ENCODE results near the gene EPS15. TPM values are rescaled to one million over a fixed set of nuclear protein-coding genes. Genes with fewer than 3 reads are reported as not detected.

EPS15 gene
- total RNA-seq, 3 donors from 2014 or later: 83.6 to 144 (median 127) TPM

DNA sequence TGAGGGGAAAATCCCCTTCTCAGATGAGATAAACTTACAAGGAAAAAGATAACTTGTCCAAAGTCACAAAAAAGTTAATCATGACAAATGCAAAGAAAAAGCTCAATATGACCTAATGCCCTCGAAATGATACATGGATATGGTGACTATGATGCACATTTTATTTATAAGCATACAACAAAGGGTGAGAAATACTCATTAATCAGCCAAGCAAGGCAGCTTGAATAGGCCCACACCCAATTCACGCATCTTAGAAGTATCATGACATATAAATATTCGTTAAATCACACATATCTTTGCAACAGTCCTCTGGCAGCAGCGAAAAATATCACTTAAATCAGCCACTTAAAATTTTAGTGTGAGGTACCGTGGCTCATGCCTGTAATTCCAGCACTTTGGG lies 21.7 kb downstream of the EPS15 start:
- no peak overlapping the region for H3K27ac ChIP-seq
- H3K9me3 ChIP-seq: no peaks in the 10 kb centered on the region
- H3K36me3 ChIP-seq: no peaks in the 10 kb centered on the region
- intact Hi-C loops (cut with DNase I; ENCODE audit: low total_unique reads): no loop called here
- no peak overlapping the region for H3K4me3 ChIP-seq
- H3K4me1 ChIP-seq: no peaks in the 10 kb centered on the region
- no peaks in the 10 kb centered on the region for H3K27me3 ChIP-seq
- no peak for DNase-seq (ENCODE audit: low spot score in 2 of 2)
- TF ChIP-seq CTCF (IDR thresholded peaks at IDR 0.05) (no peak), POLR2AphosphoS5 (IDR thresholded peaks at IDR 0.05) (no peak), POLR2A (IDR thresholded peaks at IDR 0.05) (no peak)

DNA sequence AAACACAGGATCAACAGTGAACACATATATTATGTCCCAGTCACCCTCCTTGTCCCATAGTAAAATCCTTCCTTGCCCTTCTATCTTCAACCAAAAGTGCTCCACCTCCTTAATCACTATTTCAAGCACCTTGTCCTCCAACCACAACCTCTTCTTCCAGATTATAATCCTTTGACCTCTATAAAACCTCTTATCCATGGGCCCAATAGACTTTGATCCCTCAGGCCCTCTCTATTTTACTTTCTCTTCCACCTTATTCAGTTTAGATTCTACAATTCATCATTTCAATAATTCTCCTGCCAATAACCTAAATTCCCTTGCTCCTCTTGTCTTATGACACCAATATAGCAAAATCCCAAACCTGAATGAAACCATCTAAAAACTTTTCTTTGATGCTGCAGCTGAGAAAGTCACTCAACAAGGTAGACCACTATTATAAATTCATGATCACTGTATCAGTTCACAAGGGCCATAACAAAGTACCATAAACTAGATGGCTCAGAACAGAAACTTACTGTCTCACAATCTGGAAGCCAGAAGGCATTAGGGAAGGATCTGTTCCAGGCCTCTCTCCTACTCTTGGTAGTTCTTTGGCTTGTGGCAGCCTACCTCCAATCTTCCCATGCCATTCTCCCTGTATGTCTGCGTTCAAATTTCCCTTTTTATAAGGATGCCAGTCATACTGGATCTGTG lies 24.8 kb downstream of the EPS15 start:
- no peak for DNase-seq (ENCODE audit: low spot score in 2 of 2)
- no peaks in the 10 kb centered on the region for H3K27me3 ChIP-seq
- H3K4me3 ChIP-seq: no peak overlapping the region
- no peaks in the 10 kb centered on the region for H3K9me3 ChIP-seq
- TF ChIP-seq POLR2AphosphoS5 (IDR thresholded peaks at IDR 0.05): no peak
- TF ChIP-seq CTCF (IDR thresholded peaks at IDR 0.05): no peak
- TF ChIP-seq POLR2A (IDR thresholded peaks at IDR 0.05): no peak
- H3K4me1 ChIP-seq: peaks cover 0 to 7% of the 10 kb centered on the region in 2 donors
- H3K36me3 ChIP-seq: no peaks in the 10 kb centered on the region
- H3K27ac ChIP-seq: no peak overlapping the region
- intact Hi-C loops (cut with DNase I; ENCODE audit: low total_unique reads): no loop called here

DNA sequence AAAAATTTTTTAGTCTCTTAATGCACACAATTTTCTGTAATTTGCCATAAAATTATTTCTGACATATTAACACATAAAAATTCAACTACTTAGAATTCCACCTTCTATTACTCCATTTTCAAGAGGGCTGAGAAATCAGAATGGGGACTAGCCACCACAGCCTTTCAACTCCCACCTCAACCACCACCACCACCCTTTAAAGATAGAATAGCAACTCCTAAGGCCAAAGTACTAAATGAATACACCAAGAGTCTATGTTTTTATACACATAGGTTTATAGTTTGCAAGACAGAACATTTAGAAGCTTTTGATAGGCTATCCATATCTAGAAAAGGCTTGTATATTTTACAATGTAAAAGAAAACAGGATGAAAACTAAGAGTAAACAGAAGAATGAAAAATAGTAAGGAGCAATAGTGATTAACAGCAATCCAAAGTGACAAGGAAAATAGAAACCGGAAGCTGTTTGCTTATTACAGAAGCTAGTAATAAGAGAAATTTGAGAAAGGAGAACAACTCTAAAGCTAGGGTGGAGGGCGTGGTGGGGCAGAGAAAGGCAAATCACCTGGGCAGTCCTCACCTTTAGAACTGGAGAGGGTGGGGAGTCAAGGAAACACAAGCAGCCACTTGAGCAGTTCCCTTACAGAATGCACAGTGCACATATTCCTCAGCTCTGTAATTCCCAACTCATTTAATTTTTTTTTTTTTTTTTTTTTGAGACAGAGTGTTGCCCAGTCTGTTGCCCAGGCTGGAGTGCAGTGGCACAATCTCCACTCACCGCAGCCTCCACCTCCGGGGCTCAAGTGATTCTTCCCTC lies 27.7 kb downstream of the EPS15 start:
- Histone ChIP-seq H3K27ac (peak overlapping the region in 1 of 2 donors; percentile 21), H3K4me1 (peaks cover 0 to 7% of the 10 kb centered on the region in 2 donors), H3K36me3 (no peaks in the 10 kb centered on the region), H3K27me3 (no peaks in the 10 kb centered on the region), H3K4me3 (no peak overlapping the region), H3K9me3 (no peaks in the 10 kb centered on the region)
- intact Hi-C loops (cut with DNase I; ENCODE audit: low total_unique reads): no loop called here
- DNase-seq (ENCODE audit: low spot score in 2 of 2): no peak
- TF ChIP-seq CTCF (IDR thresholded peaks at IDR 0.05) (no peak), POLR2AphosphoS5 (IDR thresholded peaks at IDR 0.05) (no peak), POLR2A (IDR thresholded peaks at IDR 0.05) (no peak)

DNA sequence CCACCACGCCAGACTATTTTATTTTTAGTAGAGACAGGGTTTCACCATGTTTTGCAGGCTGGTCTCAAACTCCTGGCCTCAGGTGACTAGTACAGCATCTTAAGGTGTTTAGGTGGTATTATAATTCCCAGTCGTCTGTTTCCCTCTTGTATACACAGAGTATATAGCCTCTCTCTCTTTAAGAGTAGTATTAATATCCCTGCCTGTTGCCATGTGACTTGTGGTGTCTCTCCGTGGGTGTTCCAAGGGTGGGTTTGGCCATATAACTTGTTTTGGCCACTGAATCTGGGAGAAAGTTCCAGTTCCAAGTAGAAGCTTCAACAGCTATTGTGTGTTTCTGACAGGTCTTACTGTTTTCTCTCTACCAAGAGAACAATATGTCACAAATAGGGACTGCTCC lies 29.6 kb downstream of the EPS15 start:
- H3K9me3 ChIP-seq: no peaks in the 10 kb centered on the region
- no peaks in the 10 kb centered on the region for H3K36me3 ChIP-seq
- no peak for TF ChIP-seq CTCF (IDR thresholded peaks at IDR 0.05)
- TF ChIP-seq POLR2A (IDR thresholded peaks at IDR 0.05): no peak
- no peak for TF ChIP-seq POLR2AphosphoS5 (IDR thresholded peaks at IDR 0.05)
- no peak overlapping the region for H3K27ac ChIP-seq
- intact Hi-C loops (cut with DNase I; ENCODE audit: low total_unique reads): no loop called here
- no peak overlapping the region for H3K4me3 ChIP-seq
- no peak for DNase-seq (ENCODE audit: low spot score in 2 of 2)
- H3K27me3 ChIP-seq: no peaks in the 10 kb centered on the region
- H3K4me1 ChIP-seq: peaks cover 0 to 7% of the 10 kb centered on the region in 2 donors
